Activated T-cell treated with anti-CD3 and anti-CD28 coated beads, Interleukin-2, amount 50 U/mL, for 4 hours (primary cell): ENCODE data around the gene UBE2C. TPM values are rescaled to one million over a fixed set of nuclear protein-coding genes. Genes with fewer than 3 reads are reported as not detected.
A peak's percentile ranks its signal among the peaks of the same experiment; 100 is the strongest.
"Not testable (repeated sequence)": the region's sequence is repeated elsewhere in the genome, so short reads cannot be mapped to it uniquely, and the experiment has no call there.

ENCODE experiments used
- ATAC-seq, 2 donors: fragments of 200-7000 bp; cut with Tn5 transposase; one replicate each; pipeline ENCODE4 v1.10.0; 2021
- DNase-seq: peaks from one replicate; pipeline ENCODE4 v3.0.0-alpha.2; 2020
- H3K27me3 Mint-ChIP-seq: one replicate; pipeline ENCODE4 v1.8.0; 2021; ENCODE audit warnings: low read depth, mixed read lengths
- H3K36me3 Mint-ChIP-seq: one replicate; pipeline ENCODE4 v1.8.0; 2022; ENCODE audit warnings: mixed read lengths; ENCODE audit not compliant: insufficient read depth
- H3K4me1 Mint-ChIP-seq: one replicate; pipeline ENCODE4 v1.8.0; 2021; ENCODE audit warnings: low read depth, mixed read lengths
- H3K4me3 Mint-ChIP-seq: one replicate; pipeline ENCODE4 v1.8.0; 2021; ENCODE audit warnings: mild to moderate bottlenecking, moderate library complexity, mixed read lengths
- H3K9me3 Mint-ChIP-seq: one replicate; pipeline ENCODE4 v1.8.0; 2021; ENCODE audit warnings: mixed read lengths
- total RNA-seq, 3 donors: library from RNA; stranded (reverse); gene quantifications; one replicate each; pipeline ENCODE4 v1.2.1, GENCODE V29; 2021

Gene UBE2C
- total RNA-seq, 3 donors from 2014 or later, result 10.5 to 19.4 (median 18.4) TPM

DNA sequence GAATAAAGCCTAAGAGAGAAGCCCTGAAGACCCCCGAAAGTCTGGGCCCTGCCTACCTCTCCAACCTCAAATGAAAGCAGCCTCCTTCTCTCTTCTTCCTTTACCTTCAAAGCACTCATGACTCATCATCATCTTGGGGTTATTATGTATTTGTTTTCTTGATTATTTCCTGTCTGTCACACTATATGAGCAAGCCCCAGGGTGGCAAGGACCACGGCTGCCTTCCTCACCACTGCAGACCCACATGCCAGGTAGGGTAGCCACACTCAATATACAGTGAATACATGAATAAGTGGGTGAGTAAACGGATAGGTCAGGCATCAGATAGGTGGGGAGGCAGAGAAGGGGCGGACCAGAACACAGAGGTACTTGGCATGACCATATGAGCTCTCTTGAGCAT, 29.6 kb upstream of the UBE2C start:
- DNase-seq (no peak), ATAC-seq (peak; percentile 27 to 59)
- H3K9me3 Mint-ChIP-seq, result no peaks in the 10 kb centered on the region
- H3K27me3 Mint-ChIP-seq, result no peaks in the 10 kb centered on the region
- H3K4me3 Mint-ChIP-seq, result no peak overlapping the region
- H3K36me3 Mint-ChIP-seq, result no peaks in the 10 kb centered on the region
- H3K4me1 Mint-ChIP-seq, result peaks cover 7% of the 10 kb centered on the region

DNA sequence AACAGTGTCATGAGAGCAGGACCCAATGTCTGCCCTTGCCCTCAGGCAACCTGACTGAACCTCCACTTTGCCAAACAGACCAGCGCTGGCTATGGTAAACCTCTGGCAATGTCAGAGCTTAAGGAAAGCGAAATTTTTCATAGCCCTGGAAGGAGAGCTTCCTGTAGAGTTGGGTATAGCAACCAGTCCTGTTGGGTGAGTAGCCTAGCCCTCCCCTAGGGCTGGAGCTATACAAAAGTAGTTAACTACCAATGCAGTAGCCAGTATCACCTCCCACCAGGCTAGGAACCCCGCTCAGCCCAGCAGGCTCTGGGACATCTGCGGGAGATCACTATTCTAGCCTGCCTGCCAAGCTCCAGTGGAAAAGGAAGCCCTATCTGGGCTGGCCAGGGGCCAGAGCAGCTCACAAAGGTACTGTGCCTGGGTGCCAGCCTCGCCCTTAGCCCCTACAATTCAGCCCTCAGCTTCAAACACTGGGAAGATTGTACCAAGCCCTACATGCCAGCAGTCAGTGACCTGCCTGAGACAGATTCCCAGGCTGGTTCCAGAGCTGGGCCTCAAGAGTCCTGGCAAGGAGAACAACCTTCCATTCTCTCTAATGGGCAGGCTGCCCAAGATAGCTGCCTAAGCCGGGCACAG, 28.7 kb upstream of the UBE2C start:
- H3K9me3 Mint-ChIP-seq, result no peaks in the 10 kb centered on the region
- DNase-seq, result no peak

GRCh38 chr20:45788351-45788750, 24.1 kb upstream of the UBE2C start:
- no peak for DNase-seq
- no peak for ATAC-seq
- Mint-ChIP-seq H3K4me3 (no peak overlapping the region), H3K36me3 (no peaks in the 10 kb centered on the region), H3K27me3 (no peaks in the 10 kb centered on the region), H3K4me1 (peaks cover 10% of the 10 kb centered on the region), H3K9me3 (no peaks in the 10 kb centered on the region)

More for the DNA sequence above, 28.7 kb upstream of the UBE2C start:
- ATAC-seq, result no peak
- H3K36me3 Mint-ChIP-seq, result no peaks in the 10 kb centered on the region
- peaks cover 7% of the 10 kb centered on the region for H3K4me1 Mint-ChIP-seq
- H3K4me3 Mint-ChIP-seq, result no peak overlapping the region
- no peaks in the 10 kb centered on the region for H3K27me3 Mint-ChIP-seq

GRCh38 chr20:45792317-45793118, 19.9 kb upstream of the UBE2C start:
- peak overlapping the region; percentile 85 for H3K4me3 Mint-ChIP-seq
- DNase-seq (no peak), ATAC-seq (peak; percentile 3 to 4)
- H3K36me3 Mint-ChIP-seq, result peaks cover 23% of the 10 kb centered on the region
- H3K27me3 Mint-ChIP-seq, result no peaks in the 10 kb centered on the region
- H3K4me1 Mint-ChIP-seq, result peaks cover 12% of the 10 kb centered on the region
- no peaks in the 10 kb centered on the region for H3K9me3 Mint-ChIP-seq

GRCh38 chr20:45796337-45797065, 15.9 kb upstream of the UBE2C start:
- Mint-ChIP-seq H3K4me3 (no peak overlapping the region), H3K27me3 (no peaks in the 10 kb centered on the region), H3K4me1 (peaks cover 20% of the 10 kb centered on the region), H3K36me3 (peaks cover 24% of the 10 kb centered on the region), H3K9me3 (no peaks in the 10 kb centered on the region)
- DNase-seq, result no peak
- ATAC-seq, result no peak

DNA sequence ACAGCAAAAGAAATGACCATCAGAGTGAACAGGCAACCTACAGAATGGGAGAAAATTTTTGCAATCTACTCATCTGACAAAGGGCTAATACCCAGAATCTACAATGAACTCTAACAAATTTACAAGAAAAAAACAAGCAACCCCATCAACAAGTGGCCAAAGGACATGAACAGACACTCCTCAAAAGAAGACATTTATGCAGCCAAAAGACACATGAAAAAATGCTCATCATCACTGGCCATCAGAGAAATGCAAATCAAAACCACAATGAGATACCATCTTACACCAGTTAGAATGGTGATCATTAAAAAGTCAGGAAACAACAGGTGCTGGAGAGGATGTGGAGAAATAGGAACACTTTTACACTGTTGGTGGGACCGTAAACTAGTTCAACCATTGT, 14.9 kb upstream of the UBE2C start:
- H3K27me3 Mint-ChIP-seq, H3K9me3 Mint-ChIP-seq, ATAC-seq, H3K4me3 Mint-ChIP-seq, DNase-seq: not testable (repeated sequence)
- H3K36me3 Mint-ChIP-seq, result peaks cover 29% of the 10 kb centered on the region
- peaks cover 17% of the 10 kb centered on the region for H3K4me1 Mint-ChIP-seq

- not testable (repeated sequence) for ATAC-seq, H3K4me3 Mint-ChIP-seq, H3K9me3 Mint-ChIP-seq, DNase-seq, H3K27me3 Mint-ChIP-seq
- H3K4me1 Mint-ChIP-seq, result peaks cover 12% of the 10 kb centered on the region
- peaks cover 33% of the 10 kb centered on the region for H3K36me3 Mint-ChIP-seq
Observed at GRCh38 chr20:45797955-45798354, 14.5 kb upstream of the UBE2C start.

DNA sequence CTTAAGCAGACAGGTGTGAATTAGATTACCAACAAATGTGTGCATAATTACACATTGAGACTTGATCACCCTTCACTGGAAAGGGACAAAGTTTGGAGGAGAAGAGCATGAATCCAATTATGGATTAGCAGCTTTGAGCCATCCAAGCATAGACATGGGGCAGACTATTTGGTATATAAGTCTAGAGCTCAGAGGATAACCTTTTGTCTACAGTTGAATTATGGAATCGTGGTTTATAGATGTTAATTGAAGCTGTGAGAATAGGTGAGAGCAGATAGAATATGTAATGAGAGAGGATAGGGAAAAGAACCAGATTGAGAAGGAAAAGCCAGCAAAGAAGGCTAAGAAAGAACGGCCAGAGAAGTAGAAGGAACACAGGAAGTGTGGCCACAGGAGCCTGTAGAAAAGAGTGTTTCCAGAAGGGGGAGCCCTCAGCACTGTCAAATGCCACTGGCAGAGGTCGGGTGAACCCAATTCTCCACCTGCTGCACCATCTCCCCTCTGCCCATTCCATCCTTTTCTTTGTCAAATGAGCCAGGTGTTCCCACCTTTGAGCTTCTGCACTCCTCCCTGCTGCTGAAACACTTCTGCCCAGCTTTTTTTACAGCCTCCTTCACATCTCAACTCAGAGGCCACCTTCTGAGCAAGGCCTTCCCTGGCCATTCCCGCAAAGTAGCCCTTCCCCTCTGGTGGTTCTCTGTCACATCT, 13.4 kb upstream of the UBE2C start:
- peaks cover 37% of the 10 kb centered on the region for H3K36me3 Mint-ChIP-seq
- no peaks in the 10 kb centered on the region for H3K27me3 Mint-ChIP-seq
- no peaks in the 10 kb centered on the region for H3K9me3 Mint-ChIP-seq
- ATAC-seq, result peak; percentile 82 to 94
- peak; percentile 56 for DNase-seq
- peaks cover 12% of the 10 kb centered on the region for H3K4me1 Mint-ChIP-seq
- H3K4me3 Mint-ChIP-seq, result no peak overlapping the region

GRCh38 chr20:45801851-45802250, 10.6 kb upstream of the UBE2C start:
- H3K4me3 Mint-ChIP-seq, result no peak overlapping the region
- no peaks in the 10 kb centered on the region for H3K9me3 Mint-ChIP-seq
- DNase-seq (no peak), ATAC-seq (no peak)
- peaks cover 12% of the 10 kb centered on the region for H3K4me1 Mint-ChIP-seq
- H3K36me3 Mint-ChIP-seq, result peaks cover 36% of the 10 kb centered on the region
- no peaks in the 10 kb centered on the region for H3K27me3 Mint-ChIP-seq

- no peaks in the 10 kb centered on the region for H3K27me3 Mint-ChIP-seq
Observed at GRCh38 chr20:45810191-45810970, 2.1 kb upstream of the UBE2C start.

DNA sequence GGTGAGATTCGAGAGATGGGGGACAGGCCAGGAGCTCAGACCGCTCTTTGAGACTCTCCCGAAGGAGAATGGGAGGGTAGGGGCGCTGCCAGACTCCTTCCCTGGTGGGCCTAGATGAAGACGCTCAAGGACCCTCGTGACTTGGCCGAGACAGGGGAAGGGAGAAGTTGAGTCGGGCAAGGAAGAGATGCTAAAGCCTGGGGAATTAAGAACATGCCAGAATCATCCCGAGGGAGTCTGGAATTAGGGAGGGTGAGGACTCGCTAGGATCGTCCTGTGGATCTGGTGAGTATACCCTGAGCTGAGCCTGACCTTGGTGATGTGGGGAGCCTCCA, 529 bp downstream of the UBE2C start:
- peak overlapping the region; percentile 82 for H3K4me3 Mint-ChIP-seq
- DNase-seq (no peak), ATAC-seq (no peak)
- no peaks in the 10 kb centered on the region for H3K27me3 Mint-ChIP-seq
- H3K4me1 Mint-ChIP-seq, result peaks cover 16% of the 10 kb centered on the region
- H3K9me3 Mint-ChIP-seq, result no peaks in the 10 kb centered on the region
- peaks cover 23% of the 10 kb centered on the region for H3K36me3 Mint-ChIP-seq

More at GRCh38 chr20:45810191-45810970, 2.1 kb upstream of the UBE2C start:
- ATAC-seq (no peak), DNase-seq (no peak)
- Mint-ChIP-seq H3K4me1 (peaks cover 16% of the 10 kb centered on the region), H3K9me3 (no peaks in the 10 kb centered on the region), H3K4me3 (no peak overlapping the region), H3K36me3 (peaks cover 29% of the 10 kb centered on the region)

DNA sequence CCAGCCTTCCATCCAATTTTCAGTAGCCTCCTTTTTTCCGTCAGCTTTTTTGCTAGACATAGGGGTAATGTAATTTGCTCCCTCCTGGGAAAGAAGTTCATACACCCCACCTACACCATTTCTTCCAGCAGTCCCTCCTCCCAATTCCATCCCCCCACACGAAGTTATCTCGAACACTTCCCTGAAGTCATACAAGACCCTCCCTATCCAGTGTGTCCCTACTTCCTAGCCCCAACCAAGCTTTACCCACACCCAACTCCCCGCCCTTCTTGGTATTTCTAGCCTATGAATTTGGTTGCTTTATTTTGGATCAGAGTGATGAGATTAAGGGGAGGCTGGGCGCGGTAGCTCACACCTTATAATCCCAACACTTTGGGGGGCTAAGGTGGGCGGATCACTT, 1.0 kb downstream of the UBE2C start:
- ATAC-seq, result no peak
- H3K27me3 Mint-ChIP-seq, result no peaks in the 10 kb centered on the region
- H3K4me1 Mint-ChIP-seq, result peaks cover 16% of the 10 kb centered on the region
- no peak for DNase-seq
- no peaks in the 10 kb centered on the region for H3K9me3 Mint-ChIP-seq
- H3K36me3 Mint-ChIP-seq, result peaks cover 21% of the 10 kb centered on the region
- peak overlapping the region; percentile 82 for H3K4me3 Mint-ChIP-seq

DNA sequence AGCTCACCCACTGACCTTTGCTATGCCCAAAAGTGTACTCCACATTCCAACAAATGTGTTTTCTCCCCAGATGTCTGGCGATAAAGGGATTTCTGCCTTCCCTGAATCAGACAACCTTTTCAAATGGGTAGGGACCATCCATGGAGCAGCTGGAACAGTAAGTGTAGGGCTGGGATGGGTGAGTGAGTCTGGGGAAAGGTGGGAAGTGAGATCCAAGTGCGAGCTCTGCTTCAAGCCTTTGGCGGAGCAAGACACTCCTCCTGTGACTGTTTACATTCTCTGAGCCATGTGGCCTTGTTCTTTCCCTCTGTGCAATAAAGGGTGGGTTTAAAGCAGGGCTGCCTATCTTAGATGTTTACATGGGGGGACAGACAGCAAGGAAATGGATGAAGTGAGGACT, 1.9 kb downstream of the UBE2C start:
- Mint-ChIP-seq H3K27me3 (no peaks in the 10 kb centered on the region), H3K9me3 (no peaks in the 10 kb centered on the region), H3K4me1 (peaks cover 16% of the 10 kb centered on the region), H3K36me3 (peaks cover 18% of the 10 kb centered on the region), H3K4me3 (no peak overlapping the region)
- ATAC-seq (no peak), DNase-seq (no peak)
